Measurements from ENCODE around the gene WNT16. TPM values are rescaled to one million over a fixed set of nuclear protein-coding genes. Genes with fewer than 3 reads are reported as not detected.

WNT16 gene
- total and polyA plus RNA-seq, 2 of the 8 experiments (the other 6 are each of a cell fraction or from before 2014, with no cell fraction given): 0.11 to 0.52 TPM

DNA sequence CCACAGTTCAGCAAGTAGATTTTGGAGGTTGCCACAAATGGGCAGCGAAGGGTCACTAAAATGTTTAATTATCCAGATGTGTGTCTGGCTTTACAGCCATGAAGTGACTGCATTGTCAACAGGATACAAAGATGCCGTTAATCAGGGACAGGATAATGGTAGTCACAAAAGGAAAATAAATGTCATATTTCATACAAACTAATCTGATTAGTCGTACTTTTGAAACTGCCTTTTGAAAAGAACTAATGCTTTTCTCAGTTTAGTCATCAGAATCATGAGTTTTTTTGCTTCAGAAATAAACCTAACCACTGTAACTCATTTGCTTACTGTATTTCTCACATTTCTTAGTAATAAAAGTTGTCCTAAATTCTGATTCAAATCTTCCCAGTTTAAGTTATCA, 22.2 kb upstream of the WNT16 start:
- Histone ChIP-seq H3K79me2 (ENCODE audit: control insufficient read depth in 1 of 2, insufficient read depth in 2 of 2, low read length in 2 of 2) (no peaks in the 10 kb centered on the region), H2BK20ac (ENCODE audit: low read length) (no peak overlapping the region), H4K5ac (ENCODE audit: insufficient read length, low read depth, low read length) (no peak overlapping the region), H3K27ac (ENCODE audit: low read depth, low read length) (no peak overlapping the region), H3K4me1 (replicated peaks in 1 of 4; ENCODE audit: control insufficient read depth in 3 of 4, insufficient read depth in 4 of 4, low read length in 3 of 4) (no peaks in the 10 kb centered on the region), H2BK120ac (replicated peaks; ENCODE audit: low read depth, low read length) (no peak overlapping the region), H3K23me2 (ENCODE audit: low read depth, low read length) (no peaks in the 10 kb centered on the region), H3K79me1 (ENCODE audit: low read depth, low read length) (no peaks in the 10 kb centered on the region), H3K27me3 (replicated peaks in 1 of 4; ENCODE audit: control insufficient read depth in 3 of 4, extremely low read depth in 1 of 4, insufficient read depth in 3 of 4, low read length in 3 of 4) (no peaks in the 10 kb centered on the region), H3K9me3 (ENCODE audit: insufficient read depth in 2 of 2, low read depth in 1 of 2, low read length in 1 of 2) (no peaks in the 10 kb centered on the region), H3K4me3 (ENCODE audit: extremely low read depth in 1 of 4, insufficient read depth in 2 of 4, low read depth in 3 of 4, low read length in 4 of 4) (no peak overlapping the region), H4K8ac (ENCODE audit: extremely low read depth, insufficient read depth, low read length) (no peak overlapping the region), H3K23ac (ENCODE audit: insufficient read length) (no peak overlapping the region), H3K4ac (replicated peaks; ENCODE audit: insufficient read length, low read depth, low read length) (no peak overlapping the region), H2BK5ac (ENCODE audit: low read depth, low read length) (no peak overlapping the region), H4K20me1 (replicated peaks in 1 of 2; ENCODE audit: control insufficient read depth in 1 of 2, insufficient read depth in 2 of 2, low read length in 2 of 2) (no peaks in the 10 kb centered on the region), H3K14ac (ENCODE audit: insufficient read length) (no peak overlapping the region), H2AFZ (ENCODE audit: low read length) (no peak overlapping the region), H3K18ac (ENCODE audit: extremely low read depth, low read length) (no peak overlapping the region), H2AK5ac (ENCODE audit: low read depth, low read length) (no peak overlapping the region), H4K91ac (replicated peaks; ENCODE audit: insufficient read length, low read length) (no peak overlapping the region), H2BK12ac (ENCODE audit: low read depth, low read length) (no peak overlapping the region), H3K9ac (replicated peaks in 1 of 4; ENCODE audit: extremely low read depth in 1 of 4, low read depth in 3 of 4, low read length in 3 of 4) (no peak overlapping the region), H3K36me3 (ENCODE audit: control insufficient read depth in 2 of 4, insufficient read depth in 4 of 4, low read length in 3 of 4) (no peaks in the 10 kb centered on the region; a peak in 1 of 8 replicates), H3K4me2 (ENCODE audit: insufficient read depth in 1 of 2, low read depth in 2 of 2, low read length in 2 of 2) (no peak overlapping the region), H3K56ac (replicated peaks; ENCODE audit: insufficient read length, low read depth, low read length) (no peak overlapping the region), H2BK15ac (ENCODE audit: low read length) (no peak overlapping the region)
- 66% methylated on average over 3 of the region's 3 CpGs; no CpG with 5 or more reads in 1 of the 2 experiments for WGBS, 2 experiments (ENCODE audit: extremely low coverage in 1 of 2, insufficient coverage in 1 of 2, insufficient read length in 1 of 2, insufficient replicate concordance in 2 of 2, low coverage in 1 of 2, low lambda C conversion rate in 2 of 2, missing lambda C conversion rate in 1 of 2)
- POLR2A ChIA-PET (ENCODE audit: partially characterized antibody): interaction anchor here (1.0 kb wide), 1 partner anchor 20 kb away, joined by 3 read pairs; no protein-coding TSS in a partner anchor
- FAIRE-seq: no peak
- TF ChIP-seq SP4 (IDR thresholded peaks at IDR 0.05; ENCODE audit: low read length) (no peak), NANOG (IDR thresholded peaks at IDR 0.05; ENCODE audit: insufficient read depth, low read depth, low read length, poor library complexity, severe bottlenecking) (no peak), KDM1A (IDR thresholded peaks at IDR 0.05; ENCODE audit: borderline replicate concordance, low read length) (no peak), BACH1 (IDR thresholded peaks at IDR 0.05; ENCODE audit: low read length) (no peak), EZH2 (IDR thresholded peaks at IDR 0.05; ENCODE audit: low read depth, low read length, severe bottlenecking) (no peak)
- CTCF ChIA-PET (ENCODE audit: partially characterized antibody): no interaction called here
- DNase-seq (ENCODE audit: low read depth in 1 of 2, low spot score in 2 of 2): no peak

Data from H1 (cell line).